Hematopoietic multipotent progenitor cell (in vitro differentiated cells): ENCODE results near the gene SLCO2B1. TPM values are rescaled to one million over a fixed set of nuclear protein-coding genes. Genes with fewer than 3 reads are reported as not detected.

Experiments
- DNase-seq, 3 donors: peaks; one replicate each; pipeline ENCODE4 v3.0.0-alpha.2; 2011 to 2015; ENCODE audit warnings: low read depth in 2 of 3, low spot score in 2 of 3
- total RNA-seq: library from RNA; depleted of rRNA; stranded (reverse); fragments of >200 nt; gene quantifications from one replicate; pipeline ENCODE4 v1.2.3, GENCODE V29; 2012

Gene SLCO2B1
- total RNA-seq, 1 donor: under 0.01 TPM

GRCh38 chr11:75193271-75193670 is 42.4 kb downstream of the SLCO2B1 start:
- DNase-seq: no peak

DNA sequence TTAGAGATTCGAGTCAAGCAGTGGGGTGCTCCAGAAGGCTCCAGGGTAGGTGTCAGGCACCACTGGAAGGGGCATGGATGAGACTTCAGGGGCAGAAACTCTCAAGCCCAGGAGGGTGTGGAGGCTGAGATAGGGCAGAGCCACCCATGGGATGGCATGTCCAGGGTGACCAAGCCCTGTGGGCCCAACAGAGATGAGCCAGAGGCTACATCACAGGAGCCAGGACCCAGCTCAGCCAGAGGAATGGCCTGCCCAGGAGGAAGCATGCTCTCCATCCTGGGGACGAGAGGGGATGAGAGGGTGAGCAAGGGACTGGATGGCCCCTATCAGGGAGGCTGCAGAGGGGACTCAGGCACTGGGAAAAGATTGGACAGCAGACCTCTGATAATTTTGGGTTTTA is 42.8 kb downstream of the SLCO2B1 start:
- no peak for DNase-seq

GRCh38 chr11:75194147-75194546 is 43.2 kb downstream of the SLCO2B1 start:
- DNase-seq: no peak

GRCh38 chr11:75195167-75195962 is 44.5 kb downstream of the SLCO2B1 start:
- no peak for DNase-seq

DNA sequence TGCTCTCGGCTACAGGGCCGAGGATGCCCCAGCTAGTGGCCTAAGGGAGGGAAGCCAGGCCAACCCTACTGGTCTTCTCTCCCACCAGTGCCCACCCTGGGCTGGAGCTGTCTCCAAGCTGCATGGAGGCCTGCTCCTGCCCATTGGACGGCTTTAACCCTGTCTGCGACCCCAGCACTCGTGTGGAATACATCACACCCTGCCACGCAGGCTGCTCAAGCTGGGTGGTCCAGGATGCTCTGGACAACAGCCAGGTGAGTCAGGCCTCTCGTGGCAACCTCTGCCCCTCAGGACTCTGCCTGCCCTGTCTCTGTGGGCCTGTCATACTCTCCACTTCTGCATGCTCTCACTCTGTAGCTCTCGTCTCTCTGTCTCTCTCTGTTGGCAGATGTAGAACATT is 45.5 kb downstream of the SLCO2B1 start:
- no peak for DNase-seq

DNA sequence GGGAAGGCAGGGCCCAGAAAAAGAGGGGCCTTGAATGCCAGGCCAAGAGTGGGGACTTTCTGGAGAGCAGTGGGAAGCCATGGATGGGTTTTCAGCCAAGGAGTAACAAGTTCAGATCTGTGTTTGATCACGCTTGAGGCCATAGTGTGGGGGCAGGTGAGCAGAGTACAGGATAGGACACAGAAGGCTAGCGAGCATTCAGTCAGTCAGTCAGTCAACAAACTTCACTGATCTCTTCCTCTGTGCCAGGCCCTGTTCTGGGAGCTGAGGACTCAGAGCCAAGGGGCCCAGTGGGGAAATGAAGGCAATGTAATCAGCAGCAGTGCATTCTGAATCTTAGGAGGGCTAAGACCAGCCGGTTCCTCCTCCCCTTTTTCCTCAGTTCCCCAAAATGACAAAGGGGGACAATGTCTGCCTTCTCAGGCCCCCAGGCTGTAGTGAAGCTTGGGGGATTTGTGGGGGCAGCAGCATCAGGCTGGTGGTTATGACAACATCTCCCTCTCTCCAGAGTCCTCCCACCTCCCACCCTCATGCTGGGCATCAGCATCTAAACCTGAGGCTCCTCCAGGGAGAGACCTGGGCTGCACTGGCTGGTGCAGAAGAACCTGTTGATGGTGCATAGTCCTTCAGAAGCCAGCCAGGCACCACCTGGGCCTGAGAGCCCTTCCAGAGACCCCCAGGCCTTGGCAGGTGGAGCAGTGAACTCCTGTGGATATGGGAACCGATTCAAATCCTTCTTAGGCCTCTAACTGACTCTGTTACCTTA is 46.8 kb downstream of the SLCO2B1 start:
- no peak for DNase-seq

DNA sequence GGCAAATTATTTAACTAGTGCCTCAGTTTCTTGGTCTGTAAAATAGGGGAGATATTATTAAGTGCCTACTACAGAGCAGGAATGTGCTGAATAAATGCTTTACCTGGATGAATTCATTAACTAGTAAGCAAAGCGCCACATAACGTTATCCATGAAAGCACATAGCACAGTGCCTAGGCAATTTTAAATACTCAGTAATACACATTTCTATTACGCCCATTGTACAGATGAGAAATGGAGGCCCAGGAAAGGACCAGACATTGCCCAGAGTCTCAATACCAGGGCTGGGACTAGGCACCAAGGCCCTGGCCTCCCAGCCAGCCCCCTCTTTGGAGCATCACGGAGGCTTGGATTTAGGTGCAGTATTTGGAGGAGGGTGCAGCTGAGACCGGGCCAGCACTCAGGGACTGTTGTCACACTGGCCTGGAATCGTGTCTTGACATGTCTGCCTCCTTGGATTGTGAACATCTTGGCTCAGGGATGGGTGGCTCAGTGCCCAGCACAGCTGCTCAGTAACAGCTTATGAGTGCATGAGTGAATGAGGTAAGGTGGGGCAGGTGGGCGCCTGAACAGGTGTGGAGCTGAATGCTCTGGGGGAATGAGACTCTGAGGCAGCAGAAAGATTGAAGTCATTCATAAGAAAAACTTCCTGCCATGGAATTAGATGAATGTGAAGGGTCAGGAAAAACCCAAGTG is 47.5 kb downstream of the SLCO2B1 start:
- no peak for DNase-seq

DNA sequence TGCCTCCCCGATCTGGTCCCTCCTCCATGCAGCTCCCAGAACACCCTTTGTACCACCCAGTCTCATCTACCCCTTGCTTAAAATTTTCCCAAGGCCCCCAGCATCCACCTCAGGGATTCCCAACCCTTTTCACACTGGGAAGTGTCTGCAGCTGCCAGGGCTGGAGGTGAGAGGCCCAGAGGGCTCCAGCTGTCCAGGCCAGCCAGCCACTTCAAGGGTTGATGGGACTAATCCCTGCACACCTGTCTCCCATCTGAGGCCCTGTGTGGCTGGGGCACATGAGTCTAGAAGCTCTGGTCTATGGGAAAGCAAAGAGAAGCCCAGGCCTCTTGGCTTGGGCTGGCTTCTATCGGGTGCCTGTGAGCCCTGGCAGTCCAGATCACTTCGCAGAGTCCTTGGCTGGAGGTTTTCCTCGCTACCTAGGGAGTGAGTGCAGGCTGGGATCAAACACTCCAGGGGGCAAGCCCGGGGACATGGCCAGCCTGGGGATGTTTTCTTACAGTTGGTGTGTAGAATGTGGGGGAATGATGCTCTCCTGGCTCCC is 48.6 kb downstream of the SLCO2B1 start:
- DNase-seq: no peak

- DNase-seq: no peak
Observed at GRCh38 chr11:75200051-75200450, 49.1 kb downstream of the SLCO2B1 start.

- DNase-seq: no peak
Observed at GRCh38 chr11:75200531-75200930, 49.6 kb downstream of the SLCO2B1 start.

- no peak for DNase-seq
Observed at GRCh38 chr11:75201771-75202170, 50.9 kb downstream of the SLCO2B1 start.

GRCh38 chr11:75202195-75202594 is 51.3 kb downstream of the SLCO2B1 start:
- DNase-seq: no peak

DNA sequence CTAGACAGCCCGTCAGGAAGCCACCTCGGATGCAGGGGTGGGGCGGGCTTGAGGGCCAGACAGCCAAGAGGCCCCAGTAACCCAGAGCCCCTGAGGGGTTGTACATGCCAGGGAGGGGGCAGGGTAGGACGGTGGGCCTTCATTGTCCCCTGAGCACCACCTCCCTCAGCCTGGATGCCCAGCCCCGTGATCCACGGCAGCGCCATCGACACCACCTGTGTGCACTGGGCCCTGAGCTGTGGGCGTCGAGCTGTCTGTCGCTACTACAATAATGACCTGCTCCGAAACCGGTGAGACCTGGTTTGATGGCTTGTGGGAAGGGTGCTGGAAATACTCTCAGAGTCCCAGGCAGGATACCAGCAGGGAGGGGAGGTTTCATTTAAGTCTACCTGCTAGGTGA is 52.2 kb downstream of the SLCO2B1 start:
- no peak for DNase-seq

DNA sequence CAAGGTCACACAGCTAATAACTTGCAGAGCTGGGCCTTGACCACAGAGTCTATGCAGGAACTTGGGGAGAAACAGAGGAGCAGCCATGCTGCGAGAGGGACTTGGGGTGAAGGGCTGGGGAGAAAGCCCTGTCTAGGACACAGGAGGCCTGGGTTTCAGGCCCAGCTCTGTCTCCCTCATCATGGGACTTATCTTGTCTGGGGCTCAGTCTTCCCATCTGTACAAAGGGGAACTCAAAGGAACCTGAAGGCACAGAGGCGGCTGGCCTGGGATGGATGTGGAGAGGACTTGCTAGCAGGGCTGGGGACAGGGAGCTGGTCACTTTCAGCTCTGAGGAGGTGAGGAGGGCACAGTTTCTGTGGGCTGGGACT is 52.7 kb downstream of the SLCO2B1 start:
- no peak for DNase-seq

GRCh38 chr11:75204012-75204674 is 53.2 kb downstream of the SLCO2B1 start:
- no peak for DNase-seq

GRCh38 chr11:75204685-75205563 is 54.0 kb downstream of the SLCO2B1 start:
- DNase-seq: peak; percentile 55 to 88 (median 74)

GRCh38 chr11:75205564-75206020 is 54.7 kb downstream of the SLCO2B1 start:
- no peak for DNase-seq

- DNase-seq: no peak
Observed at GRCh38 chr11:75208446-75208845, 57.5 kb downstream of the SLCO2B1 start.

- no peak for DNase-seq
Observed at GRCh38 chr11:75212411-75212810, 61.5 kb downstream of the SLCO2B1 start.

- DNase-seq: peak; percentile 50 to 94 (median 85)
Observed at GRCh38 chr11:75214411-75214821, 63.5 kb downstream of the SLCO2B1 start.
